H9 (cell line): Measurements from ENCODE around the gene PROM1. TPM values are rescaled to one million over a fixed set of nuclear protein-coding genes. Genes with fewer than 3 reads are reported as not detected.

ENCODE experiments used
- DNase-seq: peaks from one replicate; pipeline ENCODE4 v3.0.0-alpha.2; 2017
- H2AFZ ChIP-seq: one replicate; pipeline ENCODE4 v1.6.1; 2013; ENCODE audit warnings: mild to moderate bottlenecking, low read length, control low read depth, moderate library complexity
- H2AK5ac ChIP-seq: 2 replicates; pipeline ENCODE4 v1.6.1; 2013; ENCODE audit warnings: low read length, control low read depth, mixed read lengths; ENCODE audit not compliant: insufficient read length
- H2BK120ac ChIP-seq: one replicate; pipeline ENCODE4 v1.6.1; 2013; ENCODE audit warnings: low read depth, mild to moderate bottlenecking, low read length, control low read depth, inconsistent platforms; ENCODE audit not compliant: poor library complexity, severe bottlenecking
- H2BK12ac ChIP-seq: 2 replicates; pipeline ENCODE4 v1.6.1; 2013; ENCODE audit warnings: low read length, control low read depth, mixed read lengths, low read depth; ENCODE audit not compliant: insufficient read length
- H2BK15ac ChIP-seq: 2 replicates; pipeline ENCODE4 v1.6.1; 2013; ENCODE audit warnings: low read depth, low read length, control low read depth
- H2BK20ac ChIP-seq: one replicate; pipeline ENCODE4 v1.6.1; 2013; ENCODE audit warnings: low read depth, mild to moderate bottlenecking, low read length, control low read depth, inconsistent platforms; ENCODE audit not compliant: poor library complexity, severe bottlenecking
- H2BK5ac ChIP-seq: 2 replicates; pipeline ENCODE4 v1.6.1; 2013; ENCODE audit warnings: low read length, control low read depth, mixed read lengths; ENCODE audit not compliant: insufficient read length
- H3K14ac ChIP-seq: 2 replicates; pipeline ENCODE4 v1.6.1; 2013; ENCODE audit warnings: low read length, control low read depth; ENCODE audit not compliant: insufficient read depth
- H3K18ac ChIP-seq: 2 replicates; pipeline ENCODE4 v1.6.1; 2013; ENCODE audit warnings: low read depth, mild to moderate bottlenecking, mixed read lengths, low read length, control low read depth; ENCODE audit not compliant: insufficient read length
- H3K23ac ChIP-seq: 2 replicates; pipeline ENCODE4 v1.6.1; 2013; ENCODE audit warnings: low read length, control low read depth, mixed read lengths, low read depth; ENCODE audit not compliant: insufficient read length
- H3K23me2 ChIP-seq: 2 replicates; pipeline ENCODE4 v1.6.1; 2013; ENCODE audit warnings: low read depth, mild to moderate bottlenecking, mixed read lengths, low read length, control low read depth; ENCODE audit not compliant: insufficient read length, poor library complexity, severe bottlenecking
- H3K27ac ChIP-seq: 2 replicates; pipeline ENCODE4 v1.5.1; 2013; ENCODE audit warnings: low read length, control low read depth, mixed read lengths, low read depth; ENCODE audit not compliant: insufficient read length
- H3K27me3 ChIP-seq: 2 replicates; pipeline ENCODE4 v1.6.1; 2013; ENCODE audit warnings: low read length, control low read depth, inconsistent platforms; ENCODE audit not compliant: insufficient read depth
- H3K4ac ChIP-seq: 2 replicates; pipeline ENCODE4 v1.6.1; 2013; ENCODE audit warnings: low read depth, mild to moderate bottlenecking, control low read depth, inconsistent platforms, low read length, moderate library complexity
- H3K4me1 ChIP-seq: 2 replicates; pipeline ENCODE4 v1.6.1; 2013; ENCODE audit warnings: low read length, control low read depth, inconsistent platforms; ENCODE audit not compliant: insufficient read depth
- H3K4me2 ChIP-seq: 2 replicates; pipeline ENCODE4 v1.6.1; 2013; ENCODE audit warnings: low read length, control low read depth, mixed read lengths; ENCODE audit not compliant: insufficient read length, insufficient read depth
- H3K56ac ChIP-seq: 2 replicates; pipeline ENCODE4 v1.6.1; 2013; ENCODE audit warnings: low read depth, mild to moderate bottlenecking, mixed read lengths, low read length, control low read depth; ENCODE audit not compliant: insufficient read length
- H3K79me1 ChIP-seq: 2 replicates; pipeline ENCODE4 v1.6.1; 2013; ENCODE audit warnings: low read depth, mild to moderate bottlenecking, moderate library complexity, low read length, control low read depth, inconsistent platforms; ENCODE audit not compliant: insufficient read depth, poor library complexity, severe bottlenecking
- H3K79me2 ChIP-seq: 2 replicates; pipeline ENCODE4 v1.6.1; 2013; ENCODE audit warnings: low read length, control low read depth, inconsistent platforms; ENCODE audit not compliant: insufficient read depth
- H3K9ac ChIP-seq: 2 replicates; pipeline ENCODE4 v1.6.1; 2013; ENCODE audit warnings: low read length, control low read depth, mixed read lengths; ENCODE audit not compliant: insufficient read length; ENCODE audit errors: extremely low read depth
- H3K9me3 ChIP-seq: one replicate; pipeline ENCODE4 v1.6.1; 2013; ENCODE audit warnings: low read depth, low read length, inconsistent platforms; ENCODE audit not compliant: control insufficient read depth
- H3T11ph ChIP-seq: one replicate; pipeline ENCODE4 v1.6.1; 2013; ENCODE audit warnings: mild to moderate bottlenecking, low read length, control low read depth, inconsistent platforms
- H4K20me1 ChIP-seq: one replicate; pipeline ENCODE4 v1.6.1; 2013; ENCODE audit not compliant: control insufficient read depth, insufficient read length, insufficient read depth
- H4K5ac ChIP-seq: 2 replicates; pipeline ENCODE4 v1.6.1; 2013; ENCODE audit warnings: low read depth, mild to moderate bottlenecking, mixed read lengths, low read length, control low read depth; ENCODE audit not compliant: insufficient read length
- H4K8ac ChIP-seq: replicated peaks from 2 replicates; pipeline ENCODE4 v1.6.1; 2013; ENCODE audit warnings: low read length, control low read depth, mixed read lengths, low read depth; ENCODE audit not compliant: insufficient read length
- H4K91ac ChIP-seq: 2 replicates; pipeline ENCODE4 v1.6.1; 2013; ENCODE audit warnings: low read depth, mild to moderate bottlenecking, moderate library complexity, mixed read lengths, low read length, control low read depth; ENCODE audit not compliant: insufficient read length
- H3K27ac Mint-ChIP-seq, 3 experiments: 2 replicates in 2 of 3; 3 replicates in 1 of 3; pipeline ENCODE4 v1.8.0; 2020 to 2021; ENCODE audit warnings: mixed read lengths in 3 of 3, mild to moderate bottlenecking in 1 of 3, moderate library complexity in 1 of 3
- H3K27me3 Mint-ChIP-seq: 2 replicates; pipeline ENCODE4 v1.8.0; 2021; ENCODE audit warnings: low read depth, mild to moderate bottlenecking, moderate library complexity, mixed read lengths
- H3K36me3 Mint-ChIP-seq, 3 experiments: 2 replicates in 2 of 3; 3 replicates in 1 of 3; pipeline ENCODE4 v1.8.0; 2020 to 2021; ENCODE audit warnings: low read depth in 3 of 3, mixed read lengths in 3 of 3; ENCODE audit not compliant: insufficient read depth in 1 of 3
- H3K4me1 Mint-ChIP-seq, 2 experiments: 2 replicates each; pipeline ENCODE4 v1.8.0; 2020; ENCODE audit warnings: mixed read lengths in 2 of 2
- H3K4me3 Mint-ChIP-seq, 2 experiments: 2 replicates in 1 of 2; 3 replicates in 1 of 2; pipeline ENCODE4 v1.8.0; 2020 to 2021; ENCODE audit warnings: mild to moderate bottlenecking in 2 of 2, mixed read lengths in 2 of 2, moderate library complexity in 1 of 2
- H3K9me3 Mint-ChIP-seq, 2 experiments: 2 replicates in 1 of 2; 3 replicates in 1 of 2; pipeline ENCODE4 v1.8.0; 2020; ENCODE audit warnings: mild to moderate bottlenecking in 2 of 2, mixed read lengths in 2 of 2, moderate library complexity in 1 of 2
- CTCF ChIP-seq: fragments of 200-600 bp; sonication (generic); conservative IDR thresholded peaks from 3 replicates; pipeline ENCODE4 v1.8.0; 2021; ENCODE audit warnings: antibody characterized with exemption, mild to moderate bottlenecking
- WGBS: extraction: QIAGEN DNeasy Blood & Tissue Kit; methylation state at CpG from one replicate; pipeline ENCODE4 v1.1.7; 2013; ENCODE audit warnings: missing lambda C conversion rate, low lambda C conversion rate, mixed read lengths; ENCODE audit not compliant: insufficient read length; ENCODE audit errors: extremely low coverage; 5-methylcytosine and 5-hydroxymethylcytosine counted together
- total RNA-seq: library from RNA; stranded (reverse); gene quantifications from 2 replicates; pipeline ENCODE4 v1.2.1, GENCODE V29; 2021

PROM1 gene
- total RNA-seq, 1 experiment from 2014 or later = 98.3 TPM

- peaks cover 8 to 9% of the 10 kb centered on the region in 2 experiments for H3K4me1 Mint-ChIP-seq
- H2BK12ac ChIP-seq = no peak overlapping the region
- H2AFZ ChIP-seq = no peak overlapping the region
- no peak overlapping the region for H3T11ph ChIP-seq
- H3K23me2 ChIP-seq = no peaks in the 10 kb centered on the region
- no peak overlapping the region for H3K4ac ChIP-seq
- H3K23ac ChIP-seq = no peak overlapping the region
- H3K9me3 ChIP-seq = no peaks in the 10 kb centered on the region
- no peak overlapping the region for H3K56ac ChIP-seq
- no peak overlapping the region for H3K27ac ChIP-seq
- H4K8ac ChIP-seq = no peak overlapping the region
- H3K14ac ChIP-seq = no peak overlapping the region
- H3K27me3 Mint-ChIP-seq = no peaks in the 10 kb centered on the region
- WGBS = no CpG with 5 or more reads among the region's 2 CpGs
- H3K9ac ChIP-seq = no peak overlapping the region
- H3K4me3 Mint-ChIP-seq = no peak overlapping the region
- no peak overlapping the region for H2AK5ac ChIP-seq
- H4K5ac ChIP-seq = no peak overlapping the region
- H2BK5ac ChIP-seq = no peak overlapping the region
- H3K79me2 ChIP-seq = peaks cover 3% of the 10 kb centered on the region; the same call in 1 of the 2 replicates
- no peaks in the 10 kb centered on the region for H3K27me3 ChIP-seq
- no peak overlapping the region for H3K27ac Mint-ChIP-seq
- no peak for TF ChIP-seq CTCF
- peaks cover 27 to 60% (median 29%) of the 10 kb centered on the region in 3 experiments for H3K36me3 Mint-ChIP-seq
- no peak overlapping the region for H3K4me2 ChIP-seq
- DNase-seq = no peak
- no peak overlapping the region for H2BK120ac ChIP-seq
- H3K9me3 Mint-ChIP-seq = peaks cover 0 to 4% of the 10 kb centered on the region in 2 experiments; a peak in 1 of 5 replicates
- no peak overlapping the region for H2BK15ac ChIP-seq
- no peak overlapping the region for H3K18ac ChIP-seq
- no peak overlapping the region for H4K91ac ChIP-seq
- no peaks in the 10 kb centered on the region for H3K79me1 ChIP-seq
- H3K4me1 ChIP-seq = no peaks in the 10 kb centered on the region
- H4K20me1 ChIP-seq = no peaks in the 10 kb centered on the region
- H2BK20ac ChIP-seq = no peak overlapping the region
These were observed 21.2 kb downstream of the PROM1 start for GRCh38 chr4:16062601-16063000.
